ENCODE measurements around the gene TPP2.

The TPP2 gene

DNA sequence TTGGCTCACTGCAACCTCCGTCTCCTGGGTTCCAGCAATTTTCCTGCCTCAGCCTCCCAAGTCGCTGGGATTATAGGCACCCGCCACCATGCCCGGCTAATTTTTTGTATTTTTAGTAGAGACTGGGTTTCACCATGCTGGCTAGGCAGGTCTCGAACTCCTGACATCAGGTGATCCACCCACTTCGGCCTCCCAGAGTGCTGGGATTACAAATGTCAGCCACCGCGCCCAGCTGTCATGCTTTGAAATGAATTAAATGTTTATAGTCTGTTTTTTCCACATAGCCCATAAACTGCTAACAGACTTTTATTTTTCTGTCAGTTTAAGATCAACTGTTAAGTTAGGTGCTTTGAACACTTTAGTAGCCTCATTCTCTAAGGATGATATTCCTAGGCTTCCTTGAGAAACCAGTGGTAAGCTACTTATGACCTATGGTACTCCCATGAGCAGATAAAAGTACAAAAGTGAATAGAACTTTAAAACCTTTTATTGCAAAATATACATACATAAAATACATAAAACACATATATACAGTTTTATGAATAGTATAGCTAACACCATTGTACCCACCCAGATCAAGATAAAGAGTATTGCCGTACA is 13.6 kb downstream of the TPP2 start:
- Mint-ChIP-seq H3K36me3 (ENCODE audit: low read depth) (peaks cover 91% of the 10 kb centered on the region), H3K9me3 (peaks cover 2% of the 10 kb centered on the region), H3K4me1 (ENCODE audit: low read depth) (peaks cover 56% of the 10 kb centered on the region), H3K4me3 (no peak overlapping the region), H3K27me3 (no peaks in the 10 kb centered on the region), H3K27ac (no peak overlapping the region)
- no peak for DNase-seq

- Mint-ChIP-seq H3K9me3 (no peaks in the 10 kb centered on the region), H3K4me3 (no peak overlapping the region), H3K27me3 (no peaks in the 10 kb centered on the region), H3K36me3 (ENCODE audit: low read depth) (peaks cover 95% of the 10 kb centered on the region), H3K4me1 (ENCODE audit: low read depth) (peaks cover 12% of the 10 kb centered on the region), H3K27ac (no peak overlapping the region)
- DNase-seq = no peak
These were observed 21.0 kb downstream of the TPP2 start for GRCh38 chr13:102617697-102618350.

GRCh38 chr13:102620516-102620915 is 23.7 kb downstream of the TPP2 start:
- Mint-ChIP-seq H3K36me3 (ENCODE audit: low read depth) (peaks cover 92% of the 10 kb centered on the region), H3K4me3 (no peak overlapping the region), H3K27ac (peak overlapping the region; percentile 18), H3K9me3 (no peaks in the 10 kb centered on the region), H3K27me3 (no peaks in the 10 kb centered on the region), H3K4me1 (ENCODE audit: low read depth) (peaks cover 4% of the 10 kb centered on the region)
- DNase-seq = no peak

- Mint-ChIP-seq H3K27ac (no peak overlapping the region), H3K9me3 (no peaks in the 10 kb centered on the region), H3K4me1 (ENCODE audit: low read depth) (no peaks in the 10 kb centered on the region), H3K36me3 (ENCODE audit: low read depth) (peaks cover 91% of the 10 kb centered on the region), H3K27me3 (no peaks in the 10 kb centered on the region), H3K4me3 (no peak overlapping the region)
- DNase-seq = no peak
These were observed 30.1 kb downstream of the TPP2 start for GRCh38 chr13:102626928-102627327.

GRCh38 chr13:102628559-102628958 is 31.8 kb downstream of the TPP2 start:
- Mint-ChIP-seq H3K36me3 (ENCODE audit: low read depth) (peaks cover 90% of the 10 kb centered on the region), H3K9me3 (no peaks in the 10 kb centered on the region)

DNA sequence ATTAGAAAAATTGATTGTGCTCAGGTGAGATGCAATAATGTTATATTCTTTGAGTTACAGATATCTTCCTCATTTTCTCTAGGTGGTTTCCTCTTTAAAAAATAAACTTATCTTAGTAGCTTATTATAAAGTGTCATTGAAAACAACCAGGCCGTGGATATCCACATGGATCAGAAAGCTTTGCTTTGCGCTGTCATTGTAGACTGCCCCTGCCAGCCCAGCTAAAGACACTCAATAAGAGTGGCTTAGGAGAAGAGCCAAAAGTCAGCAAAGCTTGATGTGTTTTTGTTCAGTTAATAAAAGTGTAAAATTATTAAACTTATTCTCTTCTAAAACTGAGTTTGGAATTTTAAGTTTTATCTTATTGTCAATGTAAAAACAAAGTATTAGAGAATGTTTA is 34.4 kb downstream of the TPP2 start:
- Mint-ChIP-seq H3K9me3 (no peaks in the 10 kb centered on the region), H3K4me1 (ENCODE audit: low read depth) (no peaks in the 10 kb centered on the region), H3K36me3 (ENCODE audit: low read depth) (peaks cover 96% of the 10 kb centered on the region), H3K4me3 (no peak overlapping the region), H3K27me3 (no peaks in the 10 kb centered on the region), H3K27ac (no peak overlapping the region)
- DNase-seq = no peak

More at GRCh38 chr13:102628559-102628958, 31.8 kb downstream of the TPP2 start:
- Mint-ChIP-seq H3K27ac (peak overlapping the region; percentile 2), H3K27me3 (no peaks in the 10 kb centered on the region), H3K4me3 (no peak overlapping the region), H3K4me1 (ENCODE audit: low read depth) (no peaks in the 10 kb centered on the region)
- no peak for DNase-seq

GRCh38 chr13:102638741-102639140 is 42.0 kb downstream of the TPP2 start:
- peaks cover 5% of the 10 kb centered on the region for H3K4me1 Mint-ChIP-seq (ENCODE audit: low read depth)
- peaks cover 93% of the 10 kb centered on the region for H3K36me3 Mint-ChIP-seq (ENCODE audit: low read depth)
- no peak overlapping the region for H3K27ac Mint-ChIP-seq
- H3K4me3 Mint-ChIP-seq = no peak overlapping the region
- no peaks in the 10 kb centered on the region for H3K9me3 Mint-ChIP-seq
- DNase-seq = no peak
- no peaks in the 10 kb centered on the region for H3K27me3 Mint-ChIP-seq

GRCh38 chr13:102642029-102642428 is 45.2 kb downstream of the TPP2 start:
- H3K36me3 Mint-ChIP-seq (ENCODE audit: low read depth) = peaks cover 92% of the 10 kb centered on the region

GRCh38 chr13:102642475-102642874 is 45.7 kb downstream of the TPP2 start:
- DNase-seq = no peak
- Mint-ChIP-seq H3K27ac (no peak overlapping the region), H3K9me3 (no peaks in the 10 kb centered on the region), H3K27me3 (no peaks in the 10 kb centered on the region), H3K4me1 (ENCODE audit: low read depth) (peaks cover 6% of the 10 kb centered on the region), H3K36me3 (ENCODE audit: low read depth) (peaks cover 92% of the 10 kb centered on the region), H3K4me3 (no peak overlapping the region)

More at GRCh38 chr13:102642029-102642428, 45.2 kb downstream of the TPP2 start:
- no peaks in the 10 kb centered on the region for H3K27me3 Mint-ChIP-seq
- peaks cover 6% of the 10 kb centered on the region for H3K4me1 Mint-ChIP-seq (ENCODE audit: low read depth)
- peak overlapping the region; percentile 63 for H3K27ac Mint-ChIP-seq
- H3K4me3 Mint-ChIP-seq = no peak overlapping the region
- DNase-seq = no peak
- no peaks in the 10 kb centered on the region for H3K9me3 Mint-ChIP-seq

GRCh38 chr13:102643656-102644055 is 46.9 kb downstream of the TPP2 start:
- Mint-ChIP-seq H3K4me3 (no peak overlapping the region), H3K4me1 (ENCODE audit: low read depth) (peaks cover 6% of the 10 kb centered on the region), H3K27me3 (no peaks in the 10 kb centered on the region), H3K9me3 (no peaks in the 10 kb centered on the region), H3K27ac (peak overlapping the region; percentile 75), H3K36me3 (ENCODE audit: low read depth) (peaks cover 92% of the 10 kb centered on the region)
- DNase-seq = no peak

GRCh38 chr13:102645701-102646100 is 48.9 kb downstream of the TPP2 start:
- no peak overlapping the region for H3K4me3 Mint-ChIP-seq
- H3K36me3 Mint-ChIP-seq (ENCODE audit: low read depth) = peaks cover 96% of the 10 kb centered on the region
- peaks cover 6% of the 10 kb centered on the region for H3K4me1 Mint-ChIP-seq (ENCODE audit: low read depth)
- no peaks in the 10 kb centered on the region for H3K27me3 Mint-ChIP-seq
- no peak for DNase-seq
- no peaks in the 10 kb centered on the region for H3K9me3 Mint-ChIP-seq
- peak overlapping the region; percentile 50 for H3K27ac Mint-ChIP-seq

DNA sequence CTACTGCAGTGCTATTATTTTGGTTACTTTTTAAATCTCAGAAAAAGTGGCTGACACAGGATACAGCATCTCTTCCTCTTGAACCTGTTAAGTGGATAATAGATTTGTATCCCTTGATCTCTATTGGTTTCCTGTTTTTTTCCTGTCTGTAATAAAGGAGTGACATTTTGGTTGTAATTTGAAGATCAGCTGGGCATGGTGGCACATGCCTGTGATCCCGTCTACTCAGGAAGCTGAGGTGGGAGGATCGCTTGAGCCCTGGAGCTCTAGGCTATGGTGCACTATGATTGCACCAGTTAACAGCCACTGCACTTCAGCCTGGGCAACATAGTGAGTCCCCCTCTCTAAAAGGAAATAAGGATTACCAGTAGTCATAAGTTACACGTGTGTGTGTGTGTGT is 51.3 kb downstream of the TPP2 start:
- DNase-seq = no peak
- H3K9me3 Mint-ChIP-seq = no peaks in the 10 kb centered on the region
- peaks cover 10% of the 10 kb centered on the region for H3K4me1 Mint-ChIP-seq (ENCODE audit: low read depth)
- H3K4me3 Mint-ChIP-seq = no peak overlapping the region
- no peaks in the 10 kb centered on the region for H3K27me3 Mint-ChIP-seq
- peak overlapping the region; percentile 69 for H3K27ac Mint-ChIP-seq
- H3K36me3 Mint-ChIP-seq (ENCODE audit: low read depth) = peaks cover 95% of the 10 kb centered on the region

- H3K27ac Mint-ChIP-seq = no peak overlapping the region
- H3K36me3 Mint-ChIP-seq (ENCODE audit: low read depth) = peaks cover 80% of the 10 kb centered on the region
- no peak for DNase-seq
- H3K9me3 Mint-ChIP-seq = no peaks in the 10 kb centered on the region
- peaks cover 5% of the 10 kb centered on the region for H3K4me1 Mint-ChIP-seq (ENCODE audit: low read depth)
- no peaks in the 10 kb centered on the region for H3K27me3 Mint-ChIP-seq
- no peak overlapping the region for H3K4me3 Mint-ChIP-seq
These were observed 53.7 kb downstream of the TPP2 start for GRCh38 chr13:102650444-102650843.

GRCh38 chr13:102651392-102651791 is 54.6 kb downstream of the TPP2 start:
- no peaks in the 10 kb centered on the region for H3K9me3 Mint-ChIP-seq
- DNase-seq = no peak

GRCh38 chr13:102651892-102652291 is 55.1 kb downstream of the TPP2 start:
- H3K4me3 Mint-ChIP-seq = no peak overlapping the region
- H3K9me3 Mint-ChIP-seq = no peaks in the 10 kb centered on the region
- peaks cover 5% of the 10 kb centered on the region for H3K4me1 Mint-ChIP-seq (ENCODE audit: low read depth)
- peaks cover 65% of the 10 kb centered on the region for H3K36me3 Mint-ChIP-seq (ENCODE audit: low read depth)
- DNase-seq = no peak
- H3K27me3 Mint-ChIP-seq = no peaks in the 10 kb centered on the region
- no peak overlapping the region for H3K27ac Mint-ChIP-seq

More at GRCh38 chr13:102651392-102651791, 54.6 kb downstream of the TPP2 start:
- Mint-ChIP-seq H3K36me3 (ENCODE audit: low read depth) (peaks cover 70% of the 10 kb centered on the region), H3K27ac (no peak overlapping the region), H3K4me1 (ENCODE audit: low read depth) (peaks cover 5% of the 10 kb centered on the region), H3K4me3 (no peak overlapping the region), H3K27me3 (no peaks in the 10 kb centered on the region)

All from activated T-cell treated with anti-CD3 and anti-CD28 coated beads, Interleukin-2, amount 50 U/mL, for 24 hours (primary cell).